ENCODE data around the gene MYCN. TPM values are rescaled to one million over a fixed set of nuclear protein-coding genes. Genes with fewer than 3 reads are reported as not detected.

MYCN gene
- total and polyA plus RNA-seq, 9 donors, result 1.2 to 7.0 (median 2.7) TPM

GRCh38 chr2:15973481-15974401 lies 33.4 kb downstream of the MYCN start:
- TF ChIP-seq EP300 (IDR thresholded peaks at IDR 0.05), result no peak
- no peak for TF ChIP-seq POLR2A (IDR thresholded peaks at IDR 0.05)
- no peak for TF ChIP-seq CTCF (IDR thresholded peaks at IDR 0.05)
- no peaks in the 10 kb centered on the region for H3K27me3 ChIP-seq
- WGBS, 3 donors, result 60 to 66% (median 60%) methylated on average over 7 of the region's 7 CpGs
- intact Hi-C loops (cut with DNase I), result no loop called here
- no peak overlapping the region for H3K4me3 ChIP-seq
- no peaks in the 10 kb centered on the region for H3K9me3 ChIP-seq
- no peak overlapping the region for H3K27ac ChIP-seq
- no peaks in the 10 kb centered on the region for H3K4me1 ChIP-seq (ENCODE audit: insufficient read depth)
- no peak for DNase-seq
- H3K36me3 ChIP-seq, result no peaks in the 10 kb centered on the region

GRCh38 chr2:15974565-15975260 lies 34.4 kb downstream of the MYCN start:
- Histone ChIP-seq H3K36me3 (no peaks in the 10 kb centered on the region), H3K27ac (no peak overlapping the region), H3K4me1 (ENCODE audit: insufficient read depth) (no peaks in the 10 kb centered on the region), H3K27me3 (no peaks in the 10 kb centered on the region), H3K4me3 (no peak overlapping the region), H3K9me3 (no peaks in the 10 kb centered on the region)
- DNase-seq, result no peak
- TF ChIP-seq CTCF (IDR thresholded peaks at IDR 0.05), result no peak
- no peak for TF ChIP-seq EP300 (IDR thresholded peaks at IDR 0.05)
- TF ChIP-seq POLR2A (IDR thresholded peaks at IDR 0.05), result no peak
- intact Hi-C loops (cut with DNase I), result no loop called here
- 90 to 95% (median 93%) methylated on average over 5 of the region's 5 CpGs for WGBS, 3 donors

- intact Hi-C loops (cut with DNase I), result no loop called here
- TF ChIP-seq EP300 (IDR thresholded peaks at IDR 0.05) (no peak), POLR2A (IDR thresholded peaks at IDR 0.05) (no peak), CTCF (IDR thresholded peaks at IDR 0.05) (no peak)
- 96 to 99% (median 97%) methylated on average over 3 of the region's 3 CpGs for WGBS, 3 donors
Observed at GRCh38 chr2:15975261-15975600, 34.9 kb downstream of the MYCN start.

GRCh38 chr2:15975676-15976075 lies 35.3 kb downstream of the MYCN start:
- Histone ChIP-seq H3K4me1 (ENCODE audit: insufficient read depth) (no peaks in the 10 kb centered on the region), H3K27ac (no peak overlapping the region), H3K4me3 (no peak overlapping the region), H3K9me3 (no peaks in the 10 kb centered on the region), H3K36me3 (no peaks in the 10 kb centered on the region), H3K27me3 (no peaks in the 10 kb centered on the region)
- intact Hi-C loops (cut with DNase I), result no loop called here
- WGBS, 3 donors, result 90 to 92% (median 91%) methylated on average over 5 of the region's 5 CpGs
- no peak for DNase-seq
- TF ChIP-seq CTCF (IDR thresholded peaks at IDR 0.05) (no peak), EP300 (IDR thresholded peaks at IDR 0.05) (no peak), POLR2A (IDR thresholded peaks at IDR 0.05) (no peak)

More at GRCh38 chr2:15975261-15975600, 34.9 kb downstream of the MYCN start:
- Histone ChIP-seq H3K27me3 (no peaks in the 10 kb centered on the region), H3K9me3 (no peaks in the 10 kb centered on the region), H3K27ac (no peak overlapping the region), H3K4me3 (no peak overlapping the region), H3K4me1 (ENCODE audit: insufficient read depth) (no peaks in the 10 kb centered on the region), H3K36me3 (no peaks in the 10 kb centered on the region)
- DNase-seq, result no peak

Measured in ovary (tissue), 9 donors.